ENCODE data around the gene PUM1.
A peak's percentile ranks its signal among the peaks of the same experiment; 100 is the strongest.
"Not testable (repeated sequence)": the region's sequence is repeated elsewhere in the genome, so short reads cannot be mapped to it uniquely, and the experiment has no call there.

Gene PUM1

GRCh38 chr1:30957560-30958222 lies 107.8 kb downstream of the PUM1 start:
- POLR2A ChIA-PET = no interaction called here
- peak; percentile 38 for DNase-seq (ENCODE audit: extremely low spot score)

GRCh38 chr1:30955448-30956015 lies 110.0 kb downstream of the PUM1 start:
- ChIA-PET CTCF (interaction anchor here (1.7 kb wide), 1 partner anchor 21 kb away, joined by 4 read pairs; no protein-coding TSS in a partner anchor), POLR2A (no interaction called here)
- no peak for DNase-seq (ENCODE audit: extremely low spot score)
- TF ChIP-seq CTCF (IDR thresholded peaks at IDR 0.05; ENCODE audit: control extremely low read depth, extremely low read depth, low read depth, missing control alignments) = no peak

More at GRCh38 chr1:30957560-30958222, 107.8 kb downstream of the PUM1 start:
- CTCF ChIA-PET = interaction anchor here (0.7 to 1.5 kb wide), 4 partner anchors 21 to 175 kb away, joined by 3 to 4 read pairs (median 3); no protein-coding TSS in a partner anchor
- TF ChIP-seq CTCF (IDR thresholded peaks at IDR 0.05; ENCODE audit: control extremely low read depth, extremely low read depth, low read depth, missing control alignments) = no peak

DNA sequence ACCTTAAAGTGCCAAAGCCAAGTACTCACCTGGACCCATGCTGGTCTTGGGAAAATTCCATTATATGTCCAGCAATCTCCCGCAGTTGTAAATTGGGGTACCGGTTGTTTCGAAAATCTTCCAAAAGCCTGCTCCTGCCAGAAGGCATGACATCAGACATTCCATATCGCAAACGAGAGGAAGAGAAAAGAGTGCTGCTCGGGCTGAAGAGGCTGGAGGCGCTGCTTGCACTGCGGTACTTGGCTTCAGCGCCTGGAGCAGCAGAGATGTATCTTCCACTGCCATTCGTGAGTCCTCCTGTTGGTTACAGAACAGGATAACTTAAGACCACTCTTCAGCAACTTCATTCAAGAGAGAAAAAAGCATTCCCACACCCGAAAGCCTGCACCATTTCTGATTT lies 111.8 kb downstream of the PUM1 start:
- POLR2A ChIA-PET = no interaction called here
- CTCF ChIA-PET = no interaction called here
- no peak for TF ChIP-seq CTCF (IDR thresholded peaks at IDR 0.05; ENCODE audit: control extremely low read depth, extremely low read depth, low read depth, missing control alignments)
- no peak for DNase-seq (ENCODE audit: extremely low spot score)

- ChIA-PET POLR2A (no interaction called here), CTCF (interaction anchor here (1.2 kb wide), 1 partner anchor 75 kb away, joined by 3 read pairs; no protein-coding TSS in a partner anchor)
- TF ChIP-seq CTCF (IDR thresholded peaks at IDR 0.05; ENCODE audit: control extremely low read depth, extremely low read depth, low read depth, missing control alignments) = no peak
- DNase-seq (ENCODE audit: extremely low spot score) = no peak
These were observed 113.4 kb downstream of the PUM1 start for GRCh38 chr1:30952098-30952497.

DNA sequence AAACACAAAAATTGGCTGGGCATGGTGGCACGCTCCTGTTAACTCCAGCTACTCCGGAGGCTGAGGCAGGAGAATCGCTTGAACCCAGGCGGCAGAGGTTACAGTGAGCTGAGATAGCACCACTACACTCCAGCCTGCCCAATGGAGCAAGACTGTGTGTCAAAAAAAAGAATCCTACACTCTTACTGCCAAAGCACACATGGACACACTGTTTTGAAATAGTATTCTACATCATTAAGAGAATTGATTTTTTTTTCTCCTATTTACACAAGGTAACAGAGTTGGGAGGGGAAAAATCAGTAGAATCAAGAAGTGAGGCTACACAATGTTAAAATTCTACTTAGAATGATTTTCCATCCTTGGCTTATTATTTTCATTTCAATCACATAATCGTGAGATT lies 114.8 kb downstream of the PUM1 start:
- no peak for DNase-seq (ENCODE audit: extremely low spot score)
- ChIA-PET CTCF (interaction anchor here (1.1 to 1.2 kb wide), 3 partner anchors 10 to 44 kb away, joined by 3 to 4 read pairs (median 3); no protein-coding TSS in a partner anchor), POLR2A (no interaction called here)
- TF ChIP-seq CTCF (IDR thresholded peaks at IDR 0.05; ENCODE audit: control extremely low read depth, extremely low read depth, low read depth, missing control alignments) = no peak

GRCh38 chr1:30950053-30950452 lies 115.5 kb downstream of the PUM1 start:
- DNase-seq (ENCODE audit: extremely low spot score) = no peak
- ChIA-PET CTCF (interaction anchor here (1.1 to 1.2 kb wide), 2 partner anchors 11 to 45 kb away, joined by 3 to 4 read pairs; no protein-coding TSS in a partner anchor), POLR2A (no interaction called here)
- TF ChIP-seq CTCF (IDR thresholded peaks at IDR 0.05; ENCODE audit: control extremely low read depth, extremely low read depth, low read depth, missing control alignments) = no peak

DNA sequence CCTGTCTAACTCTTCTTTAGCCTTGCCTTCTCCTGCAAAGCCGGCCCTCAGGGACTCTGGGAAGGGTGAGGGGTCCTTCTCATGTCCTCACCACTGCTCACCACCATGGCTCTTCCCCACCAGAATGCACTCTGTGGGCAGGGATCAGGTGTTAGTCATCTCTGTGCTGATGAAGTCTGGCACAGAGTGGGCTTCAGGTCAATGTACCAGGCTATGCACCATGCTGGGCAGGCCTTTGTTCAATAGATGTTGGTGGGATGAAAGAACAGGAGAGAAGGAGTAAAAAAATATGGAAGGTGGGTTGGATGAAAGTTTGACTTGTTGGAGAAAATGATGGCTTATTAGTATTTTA lies 116.1 kb downstream of the PUM1 start:
- POLR2A ChIA-PET; DNase-seq (ENCODE audit: extremely low spot score): not testable (repeated sequence)
- CTCF ChIA-PET = interaction anchor here (1.2 kb wide), 1 partner anchor 12 kb away, joined by 4 read pairs; no protein-coding TSS in a partner anchor

DNA sequence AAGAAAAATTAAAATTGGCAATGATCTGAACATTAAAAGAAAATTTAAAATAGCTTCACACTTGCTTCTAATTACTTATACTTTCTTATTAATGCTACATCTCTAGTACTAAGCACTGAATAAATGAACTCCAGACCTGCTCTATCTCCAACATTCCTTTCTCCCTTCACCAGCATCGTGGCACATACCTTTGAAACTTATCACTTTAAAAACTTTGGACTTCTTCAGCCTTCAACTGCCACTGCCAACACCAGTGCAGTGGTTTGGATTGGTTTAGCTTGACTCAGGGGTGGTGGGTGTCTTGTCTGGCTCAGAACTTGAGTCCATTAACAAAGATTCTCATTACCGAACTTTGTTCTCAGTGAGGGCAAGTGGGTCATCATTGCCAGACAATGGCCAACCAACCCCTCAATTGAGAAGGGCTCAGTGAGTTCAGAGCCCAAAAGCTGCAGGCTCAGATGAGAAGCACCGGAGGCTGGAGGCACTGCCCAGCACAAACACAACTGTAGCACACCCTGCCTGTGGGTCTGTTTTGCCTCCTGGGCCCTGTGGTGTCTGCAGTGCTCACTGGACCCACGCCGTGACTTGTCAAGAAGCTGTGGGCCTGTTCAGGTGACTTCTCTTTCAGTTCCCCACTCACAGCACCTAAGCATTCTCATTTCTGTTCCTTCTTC lies 116.6 kb downstream of the PUM1 start:
- CTCF ChIA-PET = interaction anchor here (1.2 kb wide), 1 partner anchor 147 kb away, joined by 8 read pairs; no protein-coding TSS in a partner anchor
- DNase-seq (ENCODE audit: extremely low spot score); POLR2A ChIA-PET: not testable (repeated sequence)
